D721Med (cell line): Measurements from ENCODE around the gene HIVEP3.

ENCODE experiments used
- DNase-seq: peaks from one replicate; pipeline ENCODE4 v3.0.0; 2011; ENCODE audit warnings: low spot score; ENCODE audit not compliant: insufficient read length
- FAIRE-seq: peaks from 2 replicates; lab custom pipeline; 2011; peaks lifted over from hg19 to GRCh38; lab: Jason Lieb, UNC
- TF ChIP-seq, protein P1 (sequence below): IDR thresholded peaks from 2 replicates; pipeline ENCODE4 v1.5.1; 2012; ENCODE audit warnings: mild to moderate bottlenecking, control low read depth; ENCODE audit not compliant: insufficient read depth; ENCODE audit errors: missing control alignments

The HIVEP3 gene

DNA sequence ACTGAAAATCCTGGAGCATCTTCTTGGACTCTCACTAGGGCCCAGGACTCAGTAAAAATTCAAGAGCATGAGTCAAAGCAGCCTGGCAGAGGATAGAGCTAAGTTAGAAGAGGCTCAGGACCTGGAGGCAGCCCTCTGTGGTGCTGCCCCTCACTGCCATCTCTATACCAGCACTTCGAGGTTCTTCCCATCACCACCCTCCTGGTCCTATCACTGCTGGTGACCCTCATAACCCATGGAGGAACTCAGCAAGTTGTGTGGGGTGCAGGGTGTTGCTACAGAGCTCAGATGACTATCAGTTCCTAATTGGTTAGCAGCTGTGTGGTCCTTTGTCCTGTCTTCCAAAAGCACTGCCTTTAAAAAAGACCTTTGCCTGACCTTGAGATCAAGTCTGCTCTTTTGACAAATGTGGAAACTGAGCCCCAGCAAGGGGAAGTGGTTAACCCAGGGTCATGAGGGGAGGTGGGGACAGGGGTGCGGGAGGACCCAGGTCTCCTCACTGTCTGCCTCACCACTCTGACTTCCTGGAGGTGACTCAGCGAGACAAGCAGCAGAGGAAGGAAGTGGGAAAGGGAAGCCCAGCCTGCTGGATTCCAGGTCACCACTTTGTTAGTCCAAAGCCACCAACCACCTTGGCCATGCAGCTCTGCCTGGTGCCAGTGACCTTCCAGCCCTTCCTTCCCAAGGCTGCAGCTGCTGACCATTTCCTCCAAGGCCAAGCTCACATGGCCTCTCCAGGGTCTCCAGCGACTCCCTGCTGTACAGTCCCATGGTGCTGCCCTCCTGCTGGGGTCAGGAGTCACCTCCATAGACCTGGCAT is 234.8 kb downstream of the HIVEP3 start:
- DNase-seq (no peak), FAIRE-seq (no peak)
- TF ChIP-seq, protein P1, sequence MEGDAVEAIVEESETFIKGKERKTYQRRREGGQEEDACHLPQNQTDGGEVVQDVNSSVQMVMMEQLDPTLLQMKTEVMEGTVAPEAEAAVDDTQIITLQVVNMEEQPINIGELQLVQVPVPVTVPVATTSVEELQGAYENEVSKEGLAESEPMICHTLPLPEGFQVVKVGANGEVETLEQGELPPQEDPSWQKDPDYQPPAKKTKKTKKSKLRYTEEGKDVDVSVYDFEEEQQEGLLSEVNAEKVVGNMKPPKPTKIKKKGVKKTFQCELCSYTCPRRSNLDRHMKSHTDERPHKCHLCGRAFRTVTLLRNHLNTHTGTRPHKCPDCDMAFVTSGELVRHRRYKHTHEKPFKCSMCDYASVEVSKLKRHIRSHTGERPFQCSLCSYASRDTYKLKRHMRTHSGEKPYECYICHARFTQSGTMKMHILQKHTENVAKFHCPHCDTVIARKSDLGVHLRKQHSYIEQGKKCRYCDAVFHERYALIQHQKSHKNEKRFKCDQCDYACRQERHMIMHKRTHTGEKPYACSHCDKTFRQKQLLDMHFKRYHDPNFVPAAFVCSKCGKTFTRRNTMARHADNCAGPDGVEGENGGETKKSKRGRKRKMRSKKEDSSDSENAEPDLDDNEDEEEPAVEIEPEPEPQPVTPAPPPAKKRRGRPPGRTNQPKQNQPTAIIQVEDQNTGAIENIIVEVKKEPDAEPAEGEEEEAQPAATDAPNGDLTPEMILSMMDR, result no peak

GRCh38 chr1:41682845-41683625 is 235.7 kb downstream of the HIVEP3 start:
- DNase-seq (no peak), FAIRE-seq (no peak)
- TF ChIP-seq, protein P1, result no peak

GRCh38 chr1:41682149-41682548 is 236.6 kb downstream of the HIVEP3 start:
- TF ChIP-seq, protein P1, result no peak
- FAIRE-seq, result no peak
- DNase-seq, result no peak

DNA sequence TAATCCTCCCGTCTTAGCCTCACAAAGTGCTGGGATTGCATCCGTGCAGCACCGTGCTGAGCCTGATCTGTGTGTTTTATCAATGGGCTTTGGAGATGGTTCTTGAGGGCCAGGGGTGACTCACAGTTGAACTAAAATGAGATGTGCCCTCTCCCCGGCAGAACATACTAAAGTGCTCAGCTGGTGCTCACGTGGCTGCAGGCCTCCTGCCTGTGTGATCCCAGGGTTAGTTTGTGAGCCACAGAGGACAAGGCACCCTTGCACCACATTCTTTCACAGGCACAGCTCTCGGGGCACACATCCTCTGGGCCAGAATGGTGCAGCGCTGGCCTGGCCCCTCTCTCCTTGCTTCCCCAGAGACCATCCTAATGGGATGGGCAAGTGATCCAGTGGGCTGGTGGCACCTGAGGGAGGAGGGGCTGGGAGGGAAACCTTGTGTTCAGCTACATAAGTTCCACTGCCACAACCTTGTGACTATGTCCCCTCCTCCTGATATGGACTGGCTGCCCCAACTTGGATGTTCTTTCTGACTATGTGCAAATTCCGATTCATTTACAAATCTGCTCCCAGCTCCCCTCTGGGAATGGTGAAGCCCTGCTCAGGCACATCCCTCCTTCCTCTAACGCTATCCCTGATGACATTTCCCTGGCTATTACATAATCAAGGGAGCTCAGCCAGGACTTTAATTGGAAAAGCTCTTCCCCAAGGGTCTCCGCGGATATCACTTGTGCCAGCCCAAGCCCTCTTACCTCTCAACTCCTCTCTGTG is 237.2 kb downstream of the HIVEP3 start:
- no peak for DNase-seq
- FAIRE-seq, result no peak
- TF ChIP-seq, protein P1, result no peak

DNA sequence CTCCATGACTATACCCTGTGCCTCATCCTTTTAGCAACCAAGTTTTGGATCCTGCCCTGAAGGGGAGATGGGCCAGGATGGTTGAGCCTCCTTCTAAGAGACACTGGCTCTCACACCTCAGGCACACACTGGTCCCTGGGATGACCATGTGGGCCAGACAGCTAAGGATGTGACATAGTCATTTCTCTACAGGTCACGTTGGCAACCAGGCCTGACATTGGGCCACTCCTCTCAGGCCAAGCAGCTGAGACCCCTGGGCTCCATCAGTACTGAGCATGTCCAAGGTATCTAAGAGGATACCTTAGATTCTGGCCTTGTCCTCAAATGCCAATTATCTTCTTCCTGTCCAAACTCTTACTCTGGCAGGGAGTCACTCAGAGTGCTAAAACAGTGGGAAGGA is 238.7 kb downstream of the HIVEP3 start:
- TF ChIP-seq, protein P1, result no peak
- FAIRE-seq (no peak), DNase-seq (no peak)

- DNase-seq, result no peak
- TF ChIP-seq, protein P1, result no peak
- FAIRE-seq, result no peak
Measured at GRCh38 chr1:41679531-41679930, 239.2 kb downstream of the HIVEP3 start.
